OCI-LY7 (cell line): ENCODE measurements around the gene SUDS3. TPM values are rescaled to one million over a fixed set of nuclear protein-coding genes. Genes with fewer than 3 reads are reported as not detected.

Experiments used
- BruUV-seq: library from RNA; stranded (reverse); fragments of 400-500 nt; replicated peaks from 2 replicates; lab custom pipeline; 2021; lab: Mats Ljungman, UMichigan
- CTCF ChIA-PET: fragments of 300-600 bp; sonication (Branson Sonifier 250); formaldehyde crosslinking; loops from one replicate; lab custom pipeline; 2022; ENCODE audit warnings: antibody characterized with exemption; ENCODE audit not compliant: unreplicated experiment; lab: Charles Lee
- POLR2A ChIA-PET: fragments of 300-600 bp; sonication (Branson Sonifier 250); formaldehyde crosslinking; loops from one replicate; lab custom pipeline; 2022; ENCODE audit warnings: antibody characterized with exemption; lab: Charles Lee
- DNase-seq: peaks from one replicate; pipeline ENCODE4 v3.0.0-alpha.2; 2015; ENCODE audit warnings: low spot score
- H2AFZ ChIP-seq: fragments of 200-600 bp; sonication (generic), shearing (Covaris generic); 2 replicates; pipeline ENCODE4 v1.6.1; 2014; ENCODE audit warnings: mild to moderate bottlenecking, antibody characterized with exemption, low read length, moderate library complexity
- H3K27ac ChIP-seq: fragments of 200-600 bp; sonication (generic); 2 replicates; pipeline ENCODE4 v1.5.1; 2014; ENCODE audit warnings: mixed run types, low read depth, mild to moderate bottlenecking, moderate library complexity, low read length, inconsistent platforms; ENCODE audit not compliant: poor library complexity, severe bottlenecking
- H3K36me3 ChIP-seq: fragments of 200-600 bp; sonication (generic); 2 replicates; pipeline ENCODE4 v1.6.1; 2014; ENCODE audit warnings: mild to moderate bottlenecking, antibody characterized with exemption, low read length, moderate library complexity, mixed read lengths; ENCODE audit not compliant: insufficient read depth
- H3K4me1 ChIP-seq: fragments of 200-600 bp; sonication (generic); 2 replicates; pipeline ENCODE4 v1.5.1; 2014; ENCODE audit warnings: mild to moderate bottlenecking, low read length; ENCODE audit not compliant: insufficient read depth, poor library complexity, severe bottlenecking
- H3K4me2 ChIP-seq: fragments of 200-600 bp; sonication (generic); 2 replicates; pipeline ENCODE4 v1.6.1; 2014; ENCODE audit warnings: mild to moderate bottlenecking, low read length
- H3K4me3 ChIP-seq: fragments of 200-600 bp; sonication (generic); 2 replicates; pipeline ENCODE4 v1.5.1; 2014; ENCODE audit warnings: mild to moderate bottlenecking, low read depth, low read length; ENCODE audit not compliant: poor library complexity, severe bottlenecking
- H3K79me2 ChIP-seq: fragments of 200-600 bp; sonication (generic); 2 replicates; pipeline ENCODE4 v1.6.1; 2016; ENCODE audit warnings: low read depth, mild to moderate bottlenecking, low read length, moderate library complexity, mixed read lengths; ENCODE audit not compliant: insufficient read depth
- H3K9me2 ChIP-seq: fragments of 200-600 bp; sonication (generic); 2 replicates; pipeline ENCODE4 v1.6.1; 2016; ENCODE audit warnings: mild to moderate bottlenecking, low read length, mixed read lengths; ENCODE audit not compliant: insufficient read depth
- H3K9me3 ChIP-seq: fragments of 200-600 bp; sonication (generic); 2 replicates; pipeline ENCODE4 v1.6.1; 2014; ENCODE audit warnings: mild to moderate bottlenecking, mixed run types, low read length, mixed read lengths
- H4K20me1 ChIP-seq: fragments of 200-600 bp; sonication (generic); 2 replicates; pipeline ENCODE4 v1.6.1; 2014; ENCODE audit warnings: mild to moderate bottlenecking, antibody characterized with exemption, low read length, moderate library complexity, mixed read lengths; ENCODE audit not compliant: insufficient read depth
- CTCF ChIP-seq: fragments of 200-600 bp; sonication (generic); conservative IDR thresholded peaks from 2 replicates; pipeline ENCODE4 v1.5.1; 2014; ENCODE audit warnings: mild to moderate bottlenecking, antibody characterized with exemption, low read length, moderate library complexity, mixed read lengths
- EZH2phosphoT487 ChIP-seq: fragments of 200-600 bp; sonication (generic); IDR thresholded peaks from 2 replicates; pipeline ENCODE4 v1.6.1; 2018; ENCODE audit warnings: low read depth, borderline replicate concordance, mild to moderate bottlenecking, mixed run types, antibody characterized with exemption, low read length, moderate library complexity, mixed read lengths
- intact Hi-C: fragments of 100-400 bp; cut with micrococcal nuclease; formaldehyde crosslinking; loops from one replicate; pipeline ENCODE4 v1.10.0; 2022; ENCODE audit not compliant: unreplicated experiment
- total RNA-seq, 2 experiments: library from RNA; depleted of rRNA in 1 of 2; stranded (reverse); fragments of >200 nt in 1 of 2; shearing (Covaris generic) in 1 of 2; gene quantifications; 2 replicates each; pipeline ENCODE4 v1.2.3, GENCODE V29; 2014 to 2022

SUDS3 gene
- total RNA-seq, 2 experiments from 2014 or later, result 34.4 to 39.1 TPM

GRCh38 chr12:118398524-118398923, 22.2 kb downstream of the SUDS3 start:
- Histone ChIP-seq H3K4me2 (no peak overlapping the region), H3K4me3 (no peak overlapping the region), H3K9me2 (no peaks in the 10 kb centered on the region), H3K36me3 (peaks cover 92% of the 10 kb centered on the region), H3K27ac (no peak overlapping the region), H4K20me1 (no peaks in the 10 kb centered on the region), H2AFZ (no peak overlapping the region), H3K9me3 (no peaks in the 10 kb centered on the region), H3K79me2 (no peaks in the 10 kb centered on the region), H3K4me1 (no peaks in the 10 kb centered on the region)
- no peak for TF ChIP-seq CTCF
- TF ChIP-seq EZH2phosphoT487, result no peak
- intact Hi-C loops, result no loop called here
- no peak for DNase-seq
- BruUV-seq, result no TSS peak
- POLR2A ChIA-PET, result no interaction called here
- CTCF ChIA-PET, result no interaction called here

- Histone ChIP-seq H3K9me2 (no peaks in the 10 kb centered on the region), H4K20me1 (no peaks in the 10 kb centered on the region), H3K4me3 (no peak overlapping the region), H3K27ac (no peak overlapping the region), H3K36me3 (peaks cover 94% of the 10 kb centered on the region), H3K9me3 (no peaks in the 10 kb centered on the region), H2AFZ (no peak overlapping the region), H3K4me1 (no peaks in the 10 kb centered on the region), H3K4me2 (no peak overlapping the region), H3K79me2 (no peaks in the 10 kb centered on the region)
- TF ChIP-seq CTCF (no peak), EZH2phosphoT487 (no peak)
- no peak for DNase-seq
- intact Hi-C loops, result no loop called here
- CTCF ChIA-PET, result no interaction called here
- no TSS peak for BruUV-seq
- POLR2A ChIA-PET, result no interaction called here
These were observed 22.6 kb downstream of the SUDS3 start for GRCh38 chr12:118398940-118399339.

- ChIA-PET CTCF (no interaction called here), POLR2A (no interaction called here)
- no peak for DNase-seq
- H2AFZ ChIP-seq, result no peak overlapping the region
- H3K4me2 ChIP-seq, result no peak overlapping the region
- H3K9me3 ChIP-seq, result no peaks in the 10 kb centered on the region
- no TSS peak for BruUV-seq
- peaks cover 94% of the 10 kb centered on the region for H3K36me3 ChIP-seq
- H3K79me2 ChIP-seq, result no peaks in the 10 kb centered on the region
- peaks cover 10% of the 10 kb centered on the region; the same call in 1 of the 2 replicates for H4K20me1 ChIP-seq
- no peak for TF ChIP-seq CTCF
- no peak for TF ChIP-seq EZH2phosphoT487
- no peaks in the 10 kb centered on the region for H3K4me1 ChIP-seq
- no peak overlapping the region for H3K27ac ChIP-seq
- H3K9me2 ChIP-seq, result no peaks in the 10 kb centered on the region
- intact Hi-C loops, result loop anchor here (10.0 kb wide), 1 partner anchor 313 kb away; no protein-coding TSS in a partner anchor
- no peak overlapping the region for H3K4me3 ChIP-seq
These were observed 25.9 kb downstream of the SUDS3 start for GRCh38 chr12:118402251-118402650.
